Activated B cell treated with CpG ODN at 0.5 μM for 24 hours (primary cell): Measurements from ENCODE around the gene PPP3R2. TPM values are rescaled to one million over a fixed set of nuclear protein-coding genes. Genes with fewer than 3 reads are reported as not detected.

ENCODE experiments used
- ATAC-seq: fragments of 200-7000 bp; cut with Tn5 transposase; one replicate; pipeline ENCODE4 v1.10.0; 2021; ENCODE audit warnings: low read depth, mild to moderate bottlenecking, moderate library complexity
- CTCF ChIA-PET: fragments of 350-600 bp; sonication (Branson Sonifier 250); formaldehyde crosslinking; loops from one replicate; lab custom pipeline; 2021; ENCODE audit warnings: antibody characterized with exemption; lab: Charles Lee
- POLR2A ChIA-PET: fragments of 350-600 bp; sonication (Branson Sonifier 250); formaldehyde crosslinking; loops from one replicate; lab custom pipeline; 2021; ENCODE audit warnings: antibody characterized with exemption; lab: Charles Lee
- DNase-seq: peaks from one replicate; pipeline ENCODE4 v3.0.0; 2022
- H3K27ac Mint-ChIP-seq: one replicate; pipeline ENCODE4 v1.8.0; 2020; ENCODE audit warnings: mixed read lengths
- H3K27me3 Mint-ChIP-seq: one replicate; pipeline ENCODE4 v1.8.0; 2021; ENCODE audit warnings: mixed read lengths
- H3K36me3 Mint-ChIP-seq: one replicate; pipeline ENCODE4 v1.8.0; 2021; ENCODE audit warnings: low read depth, mixed read lengths
- H3K4me1 Mint-ChIP-seq: one replicate; pipeline ENCODE4 v1.8.0; 2021; ENCODE audit warnings: mixed read lengths
- H3K4me3 Mint-ChIP-seq: one replicate; pipeline ENCODE4 v1.8.0; 2020; ENCODE audit warnings: mild to moderate bottlenecking, mixed read lengths
- H3K9me3 Mint-ChIP-seq: one replicate; pipeline ENCODE4 v1.8.0; 2020; ENCODE audit warnings: mixed read lengths
- intact Hi-C: fragments of 100-400 bp; cut with micrococcal nuclease; formaldehyde crosslinking; loops from one replicate; pipeline ENCODE4 v1.15.1; 2024
- total RNA-seq: library from RNA; stranded (reverse); gene quantifications from 2 replicates; pipeline ENCODE4 v1.2.3, GENCODE V29; 2022
- TF ChIP-seq, protein P1 (sequence below): fragments of 200-600 bp; IDR thresholded peaks from one replicate; pipeline ENCODE4 v1.8.0; 2022; ENCODE audit warnings: antibody characterized with exemption, mild to moderate bottlenecking

Gene PPP3R2
- total RNA-seq, 1 donor from 2014 or later, result not detected

DNA sequence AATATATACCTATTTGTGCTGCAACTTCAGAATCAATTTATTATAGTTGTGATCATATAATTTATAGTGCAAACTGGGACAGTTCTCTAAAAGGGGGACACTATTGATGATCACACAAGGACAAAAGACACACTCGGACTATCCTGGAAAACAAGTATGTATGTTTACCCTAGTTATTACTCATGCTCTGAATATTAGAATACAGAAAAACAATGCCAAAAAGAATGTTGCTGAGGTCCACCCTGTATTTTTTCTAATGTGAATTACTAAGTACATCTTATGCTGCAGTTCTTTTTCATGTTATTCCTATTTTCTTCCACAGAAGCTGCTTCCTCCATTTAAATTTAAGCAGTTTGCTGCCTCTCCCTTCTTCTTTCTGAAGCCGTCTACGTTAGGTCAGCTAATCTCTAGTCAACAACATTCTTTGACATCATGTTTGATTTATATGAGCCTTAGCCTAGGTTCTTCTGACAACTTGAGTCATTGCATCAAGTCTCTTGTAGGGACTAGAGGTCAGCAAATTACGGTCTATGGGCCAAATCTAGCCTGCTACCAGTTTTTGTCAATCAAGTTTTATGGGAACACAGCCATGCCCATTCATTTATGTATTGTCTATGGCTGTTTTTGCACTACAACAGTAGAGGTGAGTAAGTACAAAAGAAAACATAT is 40.1 kb upstream of the PPP3R2 start:
- H3K27ac Mint-ChIP-seq, result no peak overlapping the region
- ATAC-seq, result no peak

DNA sequence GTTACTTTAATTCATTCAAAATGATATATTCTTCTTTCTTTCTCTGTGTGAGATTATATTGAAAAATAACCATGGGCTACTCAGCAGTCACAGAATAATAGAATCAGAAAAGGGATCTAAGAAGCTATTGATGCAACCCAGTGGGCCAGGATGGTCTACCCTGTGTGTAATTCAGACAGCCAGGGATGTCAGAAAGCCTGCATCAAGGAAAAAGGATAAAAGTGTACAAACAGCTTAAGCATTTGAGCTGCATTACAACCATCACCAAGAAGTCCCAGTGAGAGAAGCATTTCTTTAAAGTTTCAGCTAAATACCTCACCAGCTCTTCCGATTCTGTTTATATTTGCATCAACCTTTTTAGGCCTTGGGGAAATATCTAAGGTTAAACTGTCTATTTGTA is 37.8 kb upstream of the PPP3R2 start:
- no peak for ATAC-seq
- POLR2A ChIA-PET, result no interaction called here
- Mint-ChIP-seq H3K4me1 (no peaks in the 10 kb centered on the region), H3K27me3 (no peaks in the 10 kb centered on the region), H3K4me3 (no peak overlapping the region), H3K36me3 (no peaks in the 10 kb centered on the region), H3K27ac (no peak overlapping the region), H3K9me3 (no peaks in the 10 kb centered on the region)
- CTCF ChIA-PET, result no interaction called here
- TF ChIP-seq, protein P1, sequence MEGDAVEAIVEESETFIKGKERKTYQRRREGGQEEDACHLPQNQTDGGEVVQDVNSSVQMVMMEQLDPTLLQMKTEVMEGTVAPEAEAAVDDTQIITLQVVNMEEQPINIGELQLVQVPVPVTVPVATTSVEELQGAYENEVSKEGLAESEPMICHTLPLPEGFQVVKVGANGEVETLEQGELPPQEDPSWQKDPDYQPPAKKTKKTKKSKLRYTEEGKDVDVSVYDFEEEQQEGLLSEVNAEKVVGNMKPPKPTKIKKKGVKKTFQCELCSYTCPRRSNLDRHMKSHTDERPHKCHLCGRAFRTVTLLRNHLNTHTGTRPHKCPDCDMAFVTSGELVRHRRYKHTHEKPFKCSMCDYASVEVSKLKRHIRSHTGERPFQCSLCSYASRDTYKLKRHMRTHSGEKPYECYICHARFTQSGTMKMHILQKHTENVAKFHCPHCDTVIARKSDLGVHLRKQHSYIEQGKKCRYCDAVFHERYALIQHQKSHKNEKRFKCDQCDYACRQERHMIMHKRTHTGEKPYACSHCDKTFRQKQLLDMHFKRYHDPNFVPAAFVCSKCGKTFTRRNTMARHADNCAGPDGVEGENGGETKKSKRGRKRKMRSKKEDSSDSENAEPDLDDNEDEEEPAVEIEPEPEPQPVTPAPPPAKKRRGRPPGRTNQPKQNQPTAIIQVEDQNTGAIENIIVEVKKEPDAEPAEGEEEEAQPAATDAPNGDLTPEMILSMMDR, result no peak
- DNase-seq, result no peak
- intact Hi-C loops, result no loop called here

More for the DNA sequence above, 40.1 kb upstream of the PPP3R2 start:
- intact Hi-C loops, result no loop called here
- Mint-ChIP-seq H3K27me3 (no peaks in the 10 kb centered on the region), H3K4me1 (no peaks in the 10 kb centered on the region), H3K9me3 (no peaks in the 10 kb centered on the region), H3K36me3 (no peaks in the 10 kb centered on the region), H3K4me3 (no peak overlapping the region)
- POLR2A ChIA-PET, result no interaction called here
- TF ChIP-seq, protein P1, result no peak
- DNase-seq, result no peak
- CTCF ChIA-PET, result no interaction called here

DNA sequence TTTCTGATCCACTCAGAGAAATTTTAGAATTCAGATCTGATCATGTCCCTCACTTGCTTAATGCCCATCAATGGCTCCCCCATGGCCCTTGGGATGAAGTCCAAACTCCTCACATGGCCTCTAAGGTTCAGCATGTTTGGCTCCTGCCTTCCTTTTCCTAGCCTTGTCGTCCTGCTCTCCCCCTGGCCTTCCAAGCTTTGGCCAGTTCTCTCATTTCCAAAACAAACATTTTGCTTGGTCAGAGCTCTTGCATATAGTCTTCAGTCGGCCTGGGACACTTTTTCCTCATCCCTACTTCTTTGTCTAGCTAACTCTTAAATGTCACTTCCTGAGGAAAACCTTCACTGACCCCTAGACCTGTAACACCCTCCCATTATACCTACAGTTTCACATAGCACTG is 37.1 kb upstream of the PPP3R2 start:
- POLR2A ChIA-PET, result no interaction called here
- no peaks in the 10 kb centered on the region for H3K9me3 Mint-ChIP-seq
- no peaks in the 10 kb centered on the region for H3K36me3 Mint-ChIP-seq
- TF ChIP-seq, protein P1, result no peak
- H3K4me1 Mint-ChIP-seq, result no peaks in the 10 kb centered on the region
- H3K27ac Mint-ChIP-seq, result no peak overlapping the region
- no peak overlapping the region for H3K4me3 Mint-ChIP-seq
- CTCF ChIA-PET, result no interaction called here
- intact Hi-C loops, result no loop called here
- no peak for DNase-seq
- H3K27me3 Mint-ChIP-seq, result no peaks in the 10 kb centered on the region
- no peak for ATAC-seq

DNA sequence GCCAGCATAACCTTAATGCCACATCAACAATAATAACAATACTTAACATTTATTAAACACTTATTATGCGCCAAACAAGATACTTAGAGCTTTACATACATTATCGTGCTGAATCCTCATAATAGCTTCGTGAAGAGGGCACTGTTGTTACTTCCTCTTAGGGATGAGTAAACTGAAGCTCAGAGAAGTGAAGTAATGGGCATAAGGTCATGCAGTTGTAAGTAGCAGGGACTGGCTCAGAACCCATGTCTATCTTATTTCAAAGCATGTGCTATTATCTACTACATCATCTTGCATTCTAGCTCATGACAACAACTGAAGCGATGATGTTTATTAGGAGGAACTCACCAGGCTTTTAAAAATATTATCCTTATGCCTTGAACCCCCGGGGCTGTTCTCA is 34.9 kb upstream of the PPP3R2 start:
- no peaks in the 10 kb centered on the region for H3K9me3 Mint-ChIP-seq
- no peak for ATAC-seq
- ChIA-PET POLR2A (no interaction called here), CTCF (no interaction called here)
- DNase-seq, result no peak
- H3K27me3 Mint-ChIP-seq, result no peaks in the 10 kb centered on the region
- H3K4me3 Mint-ChIP-seq, result no peak overlapping the region
- H3K27ac Mint-ChIP-seq, result no peak overlapping the region
- no peaks in the 10 kb centered on the region for H3K4me1 Mint-ChIP-seq
- H3K36me3 Mint-ChIP-seq, result no peaks in the 10 kb centered on the region
- TF ChIP-seq, protein P1, result no peak
- intact Hi-C loops, result no loop called here

DNA sequence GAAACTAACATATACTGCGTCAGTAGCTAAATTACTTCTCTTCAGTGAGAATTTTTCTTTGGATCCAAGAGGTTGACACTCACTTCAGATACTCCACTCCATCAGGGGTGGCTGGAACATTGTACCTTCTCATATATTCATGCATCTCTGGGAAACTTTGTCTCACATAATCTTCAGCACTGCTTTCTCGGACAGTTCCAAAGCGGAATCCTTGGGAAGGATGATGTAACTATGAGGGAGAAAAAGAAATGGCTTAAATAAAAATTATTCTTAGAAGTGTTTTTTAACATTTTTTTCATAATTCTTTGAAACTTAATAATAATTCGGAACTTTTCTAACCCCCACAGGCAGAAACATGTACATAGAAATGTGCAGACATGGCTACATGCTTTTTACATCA is 33.4 kb upstream of the PPP3R2 start:
- intact Hi-C loops, result no loop called here
- H3K27ac Mint-ChIP-seq, result no peak overlapping the region
- no peaks in the 10 kb centered on the region for H3K36me3 Mint-ChIP-seq
- no peaks in the 10 kb centered on the region for H3K9me3 Mint-ChIP-seq
- ChIA-PET CTCF (no interaction called here), POLR2A (no interaction called here)
- TF ChIP-seq, protein P1, result no peak
- no peaks in the 10 kb centered on the region for H3K4me1 Mint-ChIP-seq
- H3K27me3 Mint-ChIP-seq, result no peaks in the 10 kb centered on the region
- H3K4me3 Mint-ChIP-seq, result no peak overlapping the region
- ATAC-seq, result no peak
- no peak for DNase-seq
